SU-DHL-6 (cell line): ENCODE data around the gene MYOM1.

Experiments used
- H2AFZ ChIP-seq: fragments of 200-600 bp; sonication (generic); 2 replicates; pipeline ENCODE4 v1.6.1; 2014; ENCODE audit warnings: low read depth, mild to moderate bottlenecking, moderate library complexity, mixed read lengths, antibody characterized with exemption, low read length; ENCODE audit not compliant: severe bottlenecking
- H3F3A ChIP-seq: fragments of 200-600 bp; shearing (Covaris generic); 2 replicates; pipeline ENCODE4 v1.6.0; 2016; ENCODE audit warnings: antibody characterized with exemption, mild to moderate bottlenecking; ENCODE audit not compliant: insufficient read depth
- H3K27ac ChIP-seq: fragments of 200-600 bp; sonication (generic); 2 replicates; pipeline ENCODE4 v1.5.1; 2016; ENCODE audit warnings: low read depth, mild to moderate bottlenecking, low read length, moderate library complexity, mixed read lengths
- H3K27me3 ChIP-seq: fragments of 200-600 bp; sonication (generic), shearing (Covaris generic); 2 replicates; pipeline ENCODE4 v1.6.0; 2014; ENCODE audit warnings: mild to moderate bottlenecking, low read length
- H3K36me3 ChIP-seq: fragments of 200-600 bp; sonication (generic); 2 replicates; pipeline ENCODE4 v1.6.1; 2014; ENCODE audit warnings: mild to moderate bottlenecking, low read length, mixed read lengths
- H3K4me2 ChIP-seq: fragments of 300-600, 200-600 bp; shearing (Covaris generic), sonication (generic); 2 replicates; pipeline ENCODE4 v1.6.0; 2014; ENCODE audit warnings: low read length, low read depth, mild to moderate bottlenecking; ENCODE audit not compliant: poor library complexity, severe bottlenecking
- H3K4me3 ChIP-seq: fragments of 200-600 bp; sonication (generic); 2 replicates; pipeline ENCODE4 v1.5.1; 2014; ENCODE audit warnings: antibody characterized with exemption, low read length, mild to moderate bottlenecking, mixed read lengths; ENCODE audit not compliant: insufficient read depth, poor library complexity, severe bottlenecking
- H3K79me2 ChIP-seq: fragments of 200-600 bp; sonication (generic); 2 replicates; pipeline ENCODE4 v1.6.1; 2014; ENCODE audit warnings: mild to moderate bottlenecking, low read length, moderate library complexity; ENCODE audit not compliant: insufficient read depth
- H3K9ac ChIP-seq: fragments of 200-600 bp; sonication (generic); 2 replicates; pipeline ENCODE4 v1.7.0; 2014; ENCODE audit warnings: mild to moderate bottlenecking, low read length
- H3K9me2 ChIP-seq: fragments of 200-600 bp; sonication (generic); replicated peaks from 2 replicates; pipeline ENCODE4 v1.6.1; 2014; ENCODE audit warnings: low read length; ENCODE audit not compliant: insufficient read depth
- H3K9me3 ChIP-seq: fragments of 200-600 bp; sonication (generic); 2 replicates; pipeline ENCODE4 v1.6.1; 2014; ENCODE audit warnings: low read length, mixed read lengths; ENCODE audit not compliant: insufficient read depth
- H4K20me1 ChIP-seq: fragments of 200-600 bp; sonication (generic); 2 replicates; pipeline ENCODE4 v1.6.1; 2014; ENCODE audit warnings: low read depth, mild to moderate bottlenecking, antibody characterized with exemption, low read length, moderate library complexity, mixed read lengths
- CTCF ChIP-seq: fragments of 200-600 bp; sonication (generic); IDR thresholded peaks from one replicate; pipeline ENCODE4 v1.5.1; 2017; ENCODE audit warnings: antibody characterized with exemption, mild to moderate bottlenecking, low read length, moderate library complexity; ENCODE audit not compliant: insufficient read depth, poor library complexity, severe bottlenecking
- EZH2phosphoT487 ChIP-seq: fragments of 200-600 bp; sonication (generic), shearing (Covaris generic); conservative IDR thresholded peaks from 2 replicates; pipeline ENCODE4 v1.6.1; 2018; ENCODE audit warnings: mild to moderate bottlenecking, antibody characterized with exemption, low read length, moderate library complexity, mixed read lengths

MYOM1 gene

GRCh38 chr18:3251963-3252277 is 32.2 kb upstream of the MYOM1 start:
- Histone ChIP-seq H3K27ac (no peak overlapping the region), H3K27me3 (no peaks in the 10 kb centered on the region), H3F3A (peaks cover 10% of the 10 kb centered on the region; the same call in 1 of the 2 replicates), H3K4me3 (no peak overlapping the region), H3K9me3 (no peaks in the 10 kb centered on the region), H3K9me2 (no peaks in the 10 kb centered on the region), H3K9ac (no peak overlapping the region), H3K36me3 (peaks cover 33% of the 10 kb centered on the region), H4K20me1 (peaks cover 27% of the 10 kb centered on the region), H3K79me2 (peaks cover 53% of the 10 kb centered on the region), H2AFZ (no peak overlapping the region), H3K4me2 (no peak overlapping the region)
- no peak for TF ChIP-seq CTCF
- no peak for TF ChIP-seq EZH2phosphoT487

DNA sequence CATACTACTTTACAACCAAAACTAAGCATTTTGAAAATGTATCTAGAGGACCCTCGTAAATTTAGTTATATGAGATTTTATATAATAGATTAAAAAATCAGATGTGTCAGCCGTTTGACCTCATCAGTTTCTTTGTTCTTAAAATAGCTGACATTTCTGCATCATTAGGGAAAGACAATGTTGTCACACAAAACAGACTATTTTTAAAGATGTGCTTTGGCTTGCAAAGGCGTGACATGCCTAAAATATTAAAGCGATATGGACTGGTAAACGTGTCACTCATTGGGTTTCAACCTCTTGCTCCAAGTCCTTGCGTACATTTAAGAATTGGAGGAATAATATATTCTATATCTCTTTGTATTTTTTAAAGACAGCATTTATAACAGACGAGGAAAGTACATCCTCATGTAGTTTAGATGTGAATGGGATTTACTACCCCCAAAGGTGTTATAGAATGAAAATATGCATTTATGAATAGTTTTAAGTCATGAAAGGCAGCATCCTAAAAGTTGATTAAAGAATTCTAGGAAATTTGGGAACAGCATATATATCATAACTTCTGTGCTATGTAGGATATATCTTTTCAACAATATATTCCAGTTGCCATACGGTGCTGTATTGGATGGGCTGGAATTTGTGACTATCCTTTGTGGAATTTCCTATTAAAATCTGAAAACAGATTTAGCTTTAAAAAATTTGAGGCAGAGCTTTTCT is 31.6 kb upstream of the MYOM1 start:
- peaks cover 28% of the 10 kb centered on the region for H3K36me3 ChIP-seq
- H3K9ac ChIP-seq: no peak overlapping the region
- H3K9me2 ChIP-seq: no peaks in the 10 kb centered on the region
- H3K79me2 ChIP-seq: peaks cover 53% of the 10 kb centered on the region
- no peak overlapping the region for H3K4me3 ChIP-seq
- H3K4me2 ChIP-seq: no peak overlapping the region
- H3K27ac ChIP-seq: no peak overlapping the region
- TF ChIP-seq EZH2phosphoT487 (no peak), CTCF (no peak)
- no peaks in the 10 kb centered on the region for H3K27me3 ChIP-seq
- H2AFZ ChIP-seq: no peak overlapping the region
- peaks cover 27% of the 10 kb centered on the region for H4K20me1 ChIP-seq
- H3F3A ChIP-seq: peaks cover 15% of the 10 kb centered on the region
- no peaks in the 10 kb centered on the region for H3K9me3 ChIP-seq

GRCh38 chr18:3250237-3251107 is 30.7 kb upstream of the MYOM1 start:
- Histone ChIP-seq H3K79me2 (peaks cover 53% of the 10 kb centered on the region), H3K9me2 (no peaks in the 10 kb centered on the region), H4K20me1 (peaks cover 27% of the 10 kb centered on the region), H3K9me3 (no peaks in the 10 kb centered on the region), H3F3A (peaks cover 16% of the 10 kb centered on the region), H3K27ac (no peak overlapping the region), H2AFZ (no peak overlapping the region), H3K27me3 (no peaks in the 10 kb centered on the region), H3K4me2 (peak overlapping the region; percentile 23), H3K36me3 (peaks cover 19% of the 10 kb centered on the region; the same call in 1 of the 2 replicates), H3K4me3 (no peak overlapping the region), H3K9ac (no peak overlapping the region)
- no peak for TF ChIP-seq EZH2phosphoT487
- TF ChIP-seq CTCF: no peak
